Measurements from ENCODE around the gene GHDC. TPM values are rescaled to one million over a fixed set of nuclear protein-coding genes. Genes with fewer than 3 reads are reported as not detected.

Gene GHDC
- total RNA-seq, 1 experiment from 2014 or later: 21.5 TPM

DNA sequence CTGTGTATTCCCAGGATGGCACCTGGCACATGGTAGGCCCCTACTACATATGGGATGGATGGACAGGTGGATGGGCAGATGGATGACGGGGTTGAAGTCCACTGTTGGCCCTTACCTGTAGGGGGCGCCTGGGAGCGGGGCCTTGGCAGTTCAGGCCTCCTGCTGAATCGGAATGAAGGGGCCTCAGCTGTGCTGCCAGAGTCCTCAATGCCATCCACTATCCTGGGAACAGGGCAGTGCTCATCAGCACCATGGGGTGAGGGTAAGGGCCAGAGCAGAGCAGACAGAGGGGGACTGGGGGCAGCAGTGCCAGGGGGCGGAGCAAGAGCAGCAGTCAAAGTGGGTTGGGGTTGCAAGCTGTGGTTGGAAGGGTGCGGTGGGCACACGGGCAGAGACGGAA lies 31.2 kb downstream of the GHDC start:
- intact Hi-C loops (cut with micrococcal nuclease; ENCODE audit: unreplicated experiment): no loop called here
- BruUV-seq (replicated peaks): no TSS peak

DNA sequence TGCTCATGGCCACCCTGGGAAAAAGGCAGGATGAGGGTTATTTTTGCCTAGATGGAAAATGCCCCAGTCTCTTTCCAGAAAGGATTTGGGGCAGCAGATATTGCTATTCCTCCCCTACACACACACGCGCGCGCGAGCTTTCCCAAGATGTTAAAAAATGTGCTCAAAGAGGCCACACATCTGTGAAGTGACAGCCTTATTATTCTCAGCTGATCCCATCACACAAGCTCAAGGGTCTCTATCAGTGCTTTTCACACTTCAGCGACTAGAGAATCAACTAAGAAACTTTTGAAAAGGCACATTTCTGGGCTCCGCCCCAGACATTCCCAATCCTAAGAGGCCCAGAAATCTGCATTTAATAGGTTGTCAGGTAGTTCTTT lies 33.8 kb downstream of the GHDC start:
- POLR2A ChIA-PET (ENCODE audit: unreplicated experiment): no interaction called here
- no peak overlapping the region for H3K4me3 ChIP-seq
- H3K27ac ChIP-seq: no peak overlapping the region
- H4K20me1 ChIP-seq (ENCODE audit: insufficient read depth): no peaks in the 10 kb centered on the region
- DNase-seq: no peak
- no peaks in the 10 kb centered on the region for H3K4me1 ChIP-seq (replicated peaks; ENCODE audit: insufficient read depth)
- no peaks in the 10 kb centered on the region for H3F3A ChIP-seq (ENCODE audit: insufficient read depth, low read depth)
- no peaks in the 10 kb centered on the region for H3K36me3 ChIP-seq (ENCODE audit: low read depth)
- H3K9me2 ChIP-seq (ENCODE audit: insufficient read depth): no peaks in the 10 kb centered on the region
- CTCF ChIA-PET: no interaction called here
- intact Hi-C loops (cut with micrococcal nuclease; ENCODE audit: unreplicated experiment): no loop called here
- no peaks in the 10 kb centered on the region for H3K27me3 ChIP-seq (ENCODE audit: insufficient read depth, low read depth)
- H2AFZ ChIP-seq: no peak overlapping the region
- H3K4me2 ChIP-seq: no peak overlapping the region
- no TSS peak for BruUV-seq (replicated peaks)
- TF ChIP-seq EZH2 (IDR thresholded peaks at IDR 0.05; ENCODE audit: low read depth) (no peak), CTCF (conservative IDR thresholded peaks at IDR 0.05) (no peak)
- H3K79me2 ChIP-seq (ENCODE audit: low read depth): no peaks in the 10 kb centered on the region
- no peaks in the 10 kb centered on the region for H3K9me3 ChIP-seq (ENCODE audit: insufficient read depth, low read depth)

More for the DNA sequence above, 31.2 kb downstream of the GHDC start:
- DNase-seq: no peak
- H3K79me2 ChIP-seq (ENCODE audit: low read depth): no peaks in the 10 kb centered on the region
- no peak overlapping the region for H2AFZ ChIP-seq
- POLR2A ChIA-PET (ENCODE audit: unreplicated experiment): no interaction called here
- no peaks in the 10 kb centered on the region for H3K27me3 ChIP-seq (ENCODE audit: insufficient read depth, low read depth)
- H3K36me3 ChIP-seq (ENCODE audit: low read depth): no peaks in the 10 kb centered on the region
- no peaks in the 10 kb centered on the region for H3F3A ChIP-seq (ENCODE audit: insufficient read depth, low read depth)
- no peaks in the 10 kb centered on the region for H3K9me2 ChIP-seq (ENCODE audit: insufficient read depth)
- no peak overlapping the region for H3K4me2 ChIP-seq
- CTCF ChIA-PET: interaction anchor here (0.6 kb wide), 1 partner anchor 24 kb away, joined by 4 read pairs; no protein-coding TSS in a partner anchor
- H3K9me3 ChIP-seq (ENCODE audit: insufficient read depth, low read depth): no peaks in the 10 kb centered on the region
- H3K4me3 ChIP-seq: no peak overlapping the region
- H4K20me1 ChIP-seq (ENCODE audit: insufficient read depth): no peaks in the 10 kb centered on the region
- peak; percentile 55 for TF ChIP-seq CTCF (conservative IDR thresholded peaks at IDR 0.05)
- TF ChIP-seq EZH2 (IDR thresholded peaks at IDR 0.05; ENCODE audit: low read depth): no peak
- no peaks in the 10 kb centered on the region for H3K4me1 ChIP-seq (replicated peaks; ENCODE audit: insufficient read depth)
- no peak overlapping the region for H3K27ac ChIP-seq

DNA sequence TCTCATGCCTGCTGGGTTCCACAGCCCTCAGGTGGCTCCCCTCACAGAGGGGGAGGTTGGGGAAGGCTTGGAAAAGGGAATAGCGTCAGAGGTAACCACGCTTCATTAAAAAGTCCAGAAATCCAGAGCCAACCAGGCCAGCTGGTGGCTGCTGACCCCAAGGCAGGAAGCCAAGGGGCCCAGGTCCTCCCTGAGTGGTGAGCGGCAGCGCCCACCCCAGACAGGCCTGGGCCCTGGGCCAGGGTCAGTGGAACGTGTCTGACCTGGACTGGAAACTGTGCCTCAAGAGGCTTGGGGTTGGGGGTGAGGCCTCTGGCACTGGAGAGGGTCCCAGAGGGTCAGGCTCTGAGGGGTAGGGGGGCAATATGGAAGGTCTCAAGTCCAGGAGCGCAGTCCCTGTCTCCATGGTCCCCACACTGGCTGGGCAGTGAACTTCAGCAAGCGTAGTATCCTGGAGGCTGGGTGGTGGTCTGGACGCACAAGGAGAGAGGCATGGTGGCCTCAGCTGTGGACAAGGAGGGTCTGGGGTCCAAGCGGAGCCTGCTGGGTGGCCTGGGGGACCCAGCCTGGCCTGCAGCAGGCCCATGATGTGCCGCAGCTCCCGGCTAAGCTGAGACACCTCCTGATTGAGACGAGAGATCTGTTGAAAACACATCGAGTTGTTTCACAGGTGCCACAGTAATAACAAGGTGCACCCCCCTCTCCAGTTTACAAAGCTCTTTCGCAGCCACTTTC lies 34.3 kb downstream of the GHDC start:
- Histone ChIP-seq H4K20me1 (ENCODE audit: insufficient read depth) (no peaks in the 10 kb centered on the region), H3K27ac (no peak overlapping the region), H3K9me3 (ENCODE audit: insufficient read depth, low read depth) (no peaks in the 10 kb centered on the region), H3K4me3 (no peak overlapping the region), H3K27me3 (ENCODE audit: insufficient read depth, low read depth) (no peaks in the 10 kb centered on the region), H3K4me1 (replicated peaks; ENCODE audit: insufficient read depth) (no peaks in the 10 kb centered on the region), H3F3A (ENCODE audit: insufficient read depth, low read depth) (no peaks in the 10 kb centered on the region), H3K4me2 (no peak overlapping the region), H3K36me3 (ENCODE audit: low read depth) (no peaks in the 10 kb centered on the region), H2AFZ (no peak overlapping the region), H3K9me2 (ENCODE audit: insufficient read depth) (no peaks in the 10 kb centered on the region), H3K79me2 (ENCODE audit: low read depth) (no peaks in the 10 kb centered on the region)
- intact Hi-C loops (cut with micrococcal nuclease; ENCODE audit: unreplicated experiment): no loop called here
- no peak for DNase-seq
- ChIA-PET CTCF (no interaction called here), POLR2A (ENCODE audit: unreplicated experiment) (no interaction called here)
- BruUV-seq (replicated peaks): no TSS peak
- TF ChIP-seq CTCF (conservative IDR thresholded peaks at IDR 0.05) (no peak), EZH2 (IDR thresholded peaks at IDR 0.05; ENCODE audit: low read depth) (no peak)
